Measurements from ENCODE around the gene AP3B1. TPM values are rescaled to one million over a fixed set of nuclear protein-coding genes. Genes with fewer than 3 reads are reported as not detected.
"Not testable (repeated sequence)": the region's sequence is repeated elsewhere in the genome, so short reads cannot be mapped to it uniquely, and the experiment has no call there.

AP3B1 gene
- polyA plus RNA-seq, 3 donors, result 64.6 to 73.5 (median 68.9) TPM

- DNase-seq, result no peak
Measured at GRCh38 chr5:78178356-78178755, 116.1 kb downstream of the AP3B1 start.

GRCh38 chr5:78170335-78170734 lies 124.2 kb downstream of the AP3B1 start:
- not testable (repeated sequence) for DNase-seq

DNA sequence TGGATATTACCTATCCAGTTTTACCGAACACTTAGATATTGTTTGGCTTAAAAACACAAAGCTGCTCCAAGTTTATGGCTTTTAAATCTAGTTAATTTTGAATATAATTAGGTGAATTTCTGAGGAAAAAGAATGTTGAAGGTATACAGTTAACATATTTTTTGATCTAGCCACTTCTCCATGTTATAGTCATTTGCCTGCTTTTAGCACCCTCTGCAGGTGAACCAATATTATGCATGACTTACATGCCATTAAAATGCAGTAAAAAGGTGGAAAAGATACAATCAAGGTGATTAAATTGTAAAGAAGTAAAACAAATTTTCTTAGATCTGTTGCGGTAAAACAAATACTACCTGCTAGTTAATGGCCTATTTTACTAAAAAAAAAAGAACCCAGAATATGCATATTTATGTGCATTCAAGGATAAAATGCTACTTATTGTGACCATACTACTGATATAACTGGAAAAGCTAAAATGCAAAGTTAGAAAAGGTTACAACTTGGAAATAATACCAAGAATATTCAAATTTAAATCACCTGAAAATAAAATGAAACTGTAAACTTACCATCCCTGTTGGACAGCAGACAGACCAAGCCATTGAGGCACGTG lies 132.1 kb downstream of the AP3B1 start:
- DNase-seq, result peak; percentile 17

- no peak for DNase-seq
Measured at GRCh38 chr5:78157001-78157400, 137.5 kb downstream of the AP3B1 start.

- no peak for DNase-seq
Measured at GRCh38 chr5:78151594-78152271, 142.8 kb downstream of the AP3B1 start.

- no peak for DNase-seq
Measured at GRCh38 chr5:78137290-78137689, 157.2 kb downstream of the AP3B1 start.

DNA sequence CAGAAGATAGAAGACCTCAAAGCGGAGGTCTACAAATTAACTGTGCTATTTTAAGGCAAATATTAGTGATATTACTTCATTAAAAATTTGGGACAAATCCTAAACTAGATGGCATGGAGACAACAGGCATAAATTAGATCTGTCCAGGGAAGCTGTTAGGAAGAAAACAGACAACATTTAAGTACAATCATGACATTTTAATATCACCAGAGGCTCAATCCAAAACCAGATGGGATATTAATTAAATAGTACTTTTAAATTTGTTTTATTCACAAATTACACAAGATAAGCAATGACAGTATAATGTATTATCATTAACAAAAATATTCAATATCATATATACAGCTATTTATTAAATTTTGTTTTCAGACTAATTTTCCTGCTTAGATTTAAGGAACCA lies 161.1 kb downstream of the AP3B1 start:
- DNase-seq, result no peak

DNA sequence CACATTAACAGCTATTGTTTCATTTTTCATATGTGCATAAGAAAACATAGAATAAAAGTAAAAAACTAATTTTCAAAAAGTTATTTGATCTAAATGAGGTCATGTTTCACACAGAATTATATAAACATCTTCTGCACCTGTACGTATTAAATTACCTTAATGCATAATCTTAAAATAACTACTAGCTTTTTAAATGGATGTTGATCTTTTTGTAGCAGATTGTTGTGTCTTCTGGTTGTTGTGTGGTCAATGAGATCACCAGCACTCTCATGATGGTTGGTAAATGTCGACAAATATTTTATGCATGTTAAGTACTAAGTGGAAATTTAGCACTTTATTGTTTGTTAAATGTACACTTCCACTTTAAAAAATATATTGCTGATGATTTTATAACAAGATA lies 162.0 kb downstream of the AP3B1 start:
- DNase-seq, result no peak

DNA sequence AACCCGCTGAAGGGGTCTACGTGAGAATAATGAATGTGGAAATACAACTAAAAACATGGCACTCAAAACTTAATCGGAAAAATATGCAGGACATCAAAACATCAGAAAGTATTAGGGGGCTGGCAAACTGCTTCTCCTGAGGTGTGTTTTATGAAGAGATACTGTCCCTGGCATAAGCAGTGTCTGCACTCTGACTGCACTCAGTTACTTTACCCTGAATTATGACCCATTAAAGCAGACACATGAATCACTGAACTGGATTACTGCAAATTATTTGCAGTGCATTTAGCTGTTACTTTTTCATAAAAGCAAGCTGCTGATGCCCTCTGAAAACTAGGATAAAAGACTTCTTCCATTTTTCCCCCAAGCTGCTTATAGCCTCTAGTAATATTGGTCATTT lies 164.9 kb downstream of the AP3B1 start:
- DNase-seq, result peak; percentile 14

DNA sequence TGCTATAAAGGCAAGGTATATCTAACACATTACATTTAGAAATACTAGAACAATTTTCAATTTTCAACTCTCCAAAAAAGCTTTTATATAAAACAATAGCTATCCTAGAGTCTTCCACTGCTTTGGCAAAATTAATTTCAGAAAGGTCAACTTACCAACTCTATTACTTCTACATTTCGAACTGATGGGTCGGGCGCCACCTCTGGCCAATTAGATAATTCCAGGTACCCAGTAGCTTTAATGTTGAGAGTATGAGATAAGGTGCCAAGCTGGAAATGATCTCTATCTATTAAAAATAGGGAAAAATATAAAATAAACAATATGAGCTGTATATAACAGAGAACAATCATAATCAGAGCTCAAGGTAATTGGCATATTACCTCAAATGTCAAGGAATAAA lies 166.6 kb downstream of the AP3B1 start:
- DNase-seq, result no peak

GRCh38 chr5:78126536-78126935 lies 168.0 kb downstream of the AP3B1 start:
- DNase-seq, result no peak

GRCh38 chr5:78116167-78116566 lies 178.3 kb downstream of the AP3B1 start:
- no peak for DNase-seq

GRCh38 chr5:78113689-78114264 lies 180.7 kb downstream of the AP3B1 start:
- no peak for DNase-seq

- no peak for DNase-seq
Measured at GRCh38 chr5:78112931-78113330, 181.6 kb downstream of the AP3B1 start.

DNA sequence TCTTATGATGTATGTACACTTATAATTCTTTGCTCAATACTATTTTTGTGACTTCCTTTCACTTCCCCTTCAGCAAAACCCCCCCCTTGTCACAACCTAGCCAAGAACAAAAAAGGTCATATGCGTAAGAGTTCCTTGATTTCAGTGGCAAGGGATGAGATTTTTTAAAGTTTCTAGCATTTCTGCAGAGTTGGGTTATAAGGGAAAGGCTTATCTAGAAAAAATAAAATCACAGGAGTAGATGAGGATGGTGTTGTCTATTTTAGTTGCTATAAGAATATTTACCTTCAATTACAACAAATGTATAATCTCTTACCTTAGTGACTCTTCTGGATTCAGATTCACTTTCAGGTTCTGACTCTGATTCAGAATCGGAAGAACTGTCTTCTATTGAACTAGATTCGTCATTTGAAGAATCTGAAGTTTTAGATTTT lies 184.6 kb downstream of the AP3B1 start:
- DNase-seq, result no peak

DNA sequence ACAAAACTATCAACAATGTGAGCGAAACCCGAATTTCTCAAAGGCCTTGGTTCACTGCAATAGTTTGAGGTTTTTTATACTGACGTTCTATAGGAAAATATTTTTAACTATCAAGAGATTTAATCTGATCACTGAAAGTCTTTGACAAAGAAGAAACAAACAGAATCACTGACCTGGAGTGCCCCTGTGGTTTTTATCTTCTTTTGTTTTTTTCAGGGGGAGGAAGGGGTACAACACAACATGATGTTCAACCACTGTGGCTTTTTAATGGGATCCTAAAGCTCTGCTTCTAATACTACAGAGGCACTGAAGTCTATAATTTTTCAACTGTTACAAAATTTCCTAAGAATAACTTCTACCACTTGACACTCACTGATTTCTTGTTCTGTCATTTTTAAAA lies 185.9 kb downstream of the AP3B1 start:
- DNase-seq, result no peak

DNA sequence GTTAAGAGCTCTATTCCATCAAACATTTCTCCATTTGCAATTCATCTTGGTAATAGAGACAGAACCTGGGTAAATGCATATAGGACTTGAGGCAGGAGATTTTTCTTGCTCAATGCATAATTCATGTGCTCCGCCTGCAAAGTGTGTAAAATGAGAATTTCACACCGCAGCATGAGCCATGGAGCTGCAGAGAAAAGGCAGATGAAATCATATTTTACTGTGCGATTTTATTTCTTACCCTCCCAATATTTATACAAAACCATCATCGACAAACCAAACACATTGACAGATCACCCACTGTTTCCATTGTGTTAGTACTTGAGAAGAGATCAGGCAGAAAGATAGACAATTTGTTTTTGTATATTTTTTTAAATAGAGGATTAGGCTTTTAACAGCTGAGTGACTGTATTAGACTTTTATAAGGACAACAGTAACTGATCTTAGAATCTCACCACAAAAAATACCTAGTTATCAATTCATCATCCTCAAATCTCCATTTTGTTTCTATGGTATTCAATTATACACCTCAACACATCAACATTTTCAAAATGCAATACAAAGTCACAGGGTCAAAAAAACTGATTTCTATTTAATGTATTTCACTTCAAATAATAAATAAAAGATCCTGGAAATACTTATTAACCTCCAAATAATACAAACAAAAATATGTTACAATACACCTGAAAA lies 191.1 kb downstream of the AP3B1 start:
- no peak for DNase-seq

- no peak for DNase-seq
Measured at GRCh38 chr5:78102500-78102899, 192.0 kb downstream of the AP3B1 start.

- no peak for DNase-seq
Measured at GRCh38 chr5:78095125-78095524, 199.4 kb downstream of the AP3B1 start.

DNA sequence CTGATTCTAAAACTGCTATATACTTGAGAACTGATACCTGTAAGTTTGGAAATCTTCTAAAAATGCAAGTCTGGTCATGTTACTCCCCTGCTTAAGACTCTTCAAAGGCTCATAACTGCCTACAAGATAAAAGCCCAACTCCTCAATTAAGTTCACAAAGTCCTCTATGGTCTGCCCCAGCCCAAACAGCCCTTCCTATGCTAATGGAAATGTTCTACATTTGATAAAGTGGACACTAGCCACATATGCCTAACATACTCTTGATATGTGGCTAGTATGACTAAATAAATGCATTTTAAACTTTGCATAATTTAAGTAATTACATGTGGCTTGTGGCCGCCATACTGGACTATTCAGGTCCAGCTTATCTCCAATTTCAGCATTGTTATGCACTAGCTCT lies 204.5 kb downstream of the AP3B1 start:
- DNase-seq, result no peak

- no peak for DNase-seq
Measured at GRCh38 chr5:78078858-78079257, 215.6 kb downstream of the AP3B1 start.

- DNase-seq, result no peak
Measured at GRCh38 chr5:78077369-78078068, 217.0 kb downstream of the AP3B1 start.

Data from renal pelvis (tissue), 4 donors.